ENCODE measurements around the gene PCDHA8.
A peak's percentile ranks its signal among the peaks of the same experiment; 100 is the strongest.
"Not testable (repeated sequence)": the region's sequence is repeated elsewhere in the genome, so short reads cannot be mapped to it uniquely, and the experiment has no call there.

PCDHA8 gene

DNA sequence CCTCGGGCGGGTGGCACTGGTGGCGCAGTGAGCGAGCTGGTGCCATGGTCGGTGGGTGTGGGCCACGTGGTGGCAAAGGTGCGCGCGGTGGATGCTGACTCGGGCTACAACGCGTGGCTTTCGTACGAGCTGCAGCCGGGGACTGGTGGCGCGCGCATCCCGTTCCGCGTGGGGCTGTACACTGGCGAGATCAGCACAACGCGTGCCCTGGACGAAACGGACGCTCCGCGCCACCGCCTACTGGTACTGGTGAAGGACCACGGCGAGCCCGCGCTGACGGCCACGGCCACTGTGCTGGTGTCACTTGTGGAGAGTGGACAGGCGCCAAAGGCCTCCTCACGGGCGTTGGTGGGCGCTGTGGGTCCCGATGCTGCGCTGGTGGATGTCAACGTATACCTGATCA lies 32.1 kb upstream of the PCDHA8 start:
- in situ Hi-C loops (cut with HindIII; ENCODE audit: low pct_ligation_motif_present, low sequenced_read_pairs) = no loop called here
- Histone ChIP-seq H3K4me3 (ENCODE audit: low read depth, low read length) (no peak overlapping the region), H3K27me3 (replicated peaks) (no peaks in the 10 kb centered on the region), H3K27ac (no peak overlapping the region), H3K36me3 (replicated peaks) (no peaks in the 10 kb centered on the region)
- DNase-seq = no peak
- no peak for TF ChIP-seq CTCF (IDR thresholded peaks at IDR 0.05; ENCODE audit: low read depth, low read length, missing control alignments)

GRCh38 chr5:140821375-140822280 lies 19.4 kb upstream of the PCDHA8 start, which contains the start of gene PCDHA5:
Gene PCDHA5 (plus strand): TSS chr5:140821613.
- peak; percentile 22 for DNase-seq
- no peak within 1 kb of the TSS for H3K4me3 ChIP-seq (ENCODE audit: low read depth, low read length)
- no peaks in the 10 kb centered on the region for H3K27me3 ChIP-seq (replicated peaks)
- H3K36me3 ChIP-seq (replicated peaks) = no peaks in the 10 kb centered on the region
- in situ Hi-C loops (cut with HindIII; ENCODE audit: low pct_ligation_motif_present, low sequenced_read_pairs) = no loop called here
- H3K27ac ChIP-seq = no peak within 1 kb of the TSS
- peak; percentile 66 for TF ChIP-seq CTCF (IDR thresholded peaks at IDR 0.05; ENCODE audit: low read depth, low read length, missing control alignments)

DNA sequence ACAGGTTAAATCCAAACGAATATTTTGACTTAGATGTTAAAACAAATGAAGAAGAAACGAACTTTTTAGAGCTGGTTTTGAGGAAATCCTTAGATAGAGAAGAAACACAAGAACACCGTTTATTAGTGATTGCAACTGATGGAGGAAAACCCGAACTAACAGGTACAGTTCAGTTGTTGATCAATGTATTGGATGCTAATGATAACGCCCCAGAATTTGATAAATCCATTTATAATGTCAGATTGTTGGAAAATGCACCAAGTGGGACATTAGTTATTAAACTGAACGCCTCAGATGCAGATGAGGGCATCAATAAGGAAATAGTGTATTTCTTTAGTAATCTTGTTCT lies 18.7 kb upstream of the PCDHA8 start:
- in situ Hi-C loops (cut with HindIII; ENCODE audit: low pct_ligation_motif_present, low sequenced_read_pairs) = no loop called here
- no peak for TF ChIP-seq CTCF (IDR thresholded peaks at IDR 0.05; ENCODE audit: low read depth, low read length, missing control alignments)
- DNase-seq = no peak

GRCh38 chr5:140822969-140823368 lies 18.0 kb upstream of the PCDHA8 start:
- DNase-seq; H3K4me3 ChIP-seq (ENCODE audit: low read depth, low read length); H3K27me3 ChIP-seq (replicated peaks); H3K27ac ChIP-seq; H3K36me3 ChIP-seq (replicated peaks); in situ Hi-C loops (cut with HindIII; ENCODE audit: low pct_ligation_motif_present, low sequenced_read_pairs): not testable (repeated sequence)

More for the DNA sequence above, 18.7 kb upstream of the PCDHA8 start:
- Histone ChIP-seq H3K27me3 (replicated peaks) (no peaks in the 10 kb centered on the region), H3K36me3 (replicated peaks) (no peaks in the 10 kb centered on the region), H3K4me3 (ENCODE audit: low read depth, low read length) (no peak overlapping the region), H3K27ac (no peak overlapping the region)

DNA sequence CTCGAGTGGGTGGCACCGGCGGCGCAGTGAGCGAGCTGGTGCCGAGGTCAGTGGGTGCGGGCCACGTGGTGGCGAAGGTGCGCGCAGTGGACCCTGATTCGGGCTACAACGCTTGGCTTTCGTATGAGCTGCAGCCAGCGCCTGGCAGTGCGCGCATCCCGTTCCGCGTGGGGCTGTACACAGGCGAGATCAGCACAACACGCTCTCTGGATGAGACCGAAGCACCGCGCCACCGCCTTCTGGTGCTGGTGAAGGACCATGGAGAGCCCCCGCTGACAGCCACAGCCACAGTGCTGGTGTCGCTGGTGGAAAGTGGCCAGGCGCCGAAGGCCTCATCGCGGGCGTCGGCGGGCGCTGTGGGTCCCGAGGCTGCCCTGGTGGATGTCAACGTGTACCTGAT lies 17.5 kb upstream of the PCDHA8 start:
- DNase-seq = no peak
- Histone ChIP-seq H3K27ac (no peak overlapping the region), H3K36me3 (replicated peaks) (no peaks in the 10 kb centered on the region), H3K4me3 (ENCODE audit: low read depth, low read length) (no peak overlapping the region), H3K27me3 (replicated peaks) (no peaks in the 10 kb centered on the region)
- in situ Hi-C loops (cut with HindIII; ENCODE audit: low pct_ligation_motif_present, low sequenced_read_pairs) = no loop called here
- no peak for TF ChIP-seq CTCF (IDR thresholded peaks at IDR 0.05; ENCODE audit: low read depth, low read length, missing control alignments)

DNA sequence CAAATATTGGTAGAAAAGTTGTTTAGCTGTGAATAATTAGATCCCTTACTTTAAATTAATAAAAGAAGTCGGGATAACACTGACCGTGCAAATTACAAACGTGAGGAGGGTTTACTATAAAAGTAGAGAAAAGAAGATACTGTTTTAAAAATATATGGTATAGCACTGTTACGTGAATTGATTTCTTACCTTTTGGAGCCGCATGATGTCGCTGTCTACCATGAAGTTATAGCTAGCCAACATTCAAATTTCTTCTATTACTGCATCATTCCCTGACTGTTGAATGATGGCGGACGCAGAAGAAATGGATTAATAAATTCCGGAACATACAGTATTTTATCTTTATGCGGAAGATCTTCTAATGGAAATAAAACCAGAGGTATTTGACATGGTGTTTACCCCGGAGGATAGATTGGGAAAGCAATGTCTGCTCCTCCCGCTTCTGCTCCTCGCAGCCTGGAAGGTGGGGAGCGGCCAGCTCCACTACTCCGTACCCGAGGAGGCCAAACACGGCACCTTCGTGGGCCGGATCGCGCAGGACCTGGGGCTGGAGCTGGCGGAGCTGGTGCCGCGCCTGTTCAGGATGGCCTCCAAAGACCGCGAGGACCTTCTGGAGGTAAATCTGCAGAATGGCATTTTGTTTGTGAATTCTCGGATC lies 13.2 kb upstream of the PCDHA8 start, which contains the start of gene PCDHA6:
PCDHA6 (plus strand) TSS at position 257 of the 658 bp plus-strand sequence; CDS start at position 389, 132 bp downstream.
- no peak within 1 kb of the TSS for H3K4me3 ChIP-seq (ENCODE audit: low read depth, low read length)
- no peaks in the 10 kb centered on the region for H3K27me3 ChIP-seq (replicated peaks)
- in situ Hi-C loops (cut with HindIII; ENCODE audit: low pct_ligation_motif_present, low sequenced_read_pairs) = no loop called here
- TF ChIP-seq CTCF (IDR thresholded peaks at IDR 0.05; ENCODE audit: low read depth, low read length, missing control alignments) = no peak
- no peak within 1 kb of the TSS for H3K27ac ChIP-seq
- no peak for DNase-seq
- H3K36me3 ChIP-seq (replicated peaks) = no peaks in the 10 kb centered on the region
